ENCODE data around the gene ADGRV1. TPM values are rescaled to one million over a fixed set of nuclear protein-coding genes. Genes with fewer than 3 reads are reported as not detected.

The ADGRV1 gene
- polyA plus RNA-seq, 2 donors = 0.82 to 1.6 TPM

DNA sequence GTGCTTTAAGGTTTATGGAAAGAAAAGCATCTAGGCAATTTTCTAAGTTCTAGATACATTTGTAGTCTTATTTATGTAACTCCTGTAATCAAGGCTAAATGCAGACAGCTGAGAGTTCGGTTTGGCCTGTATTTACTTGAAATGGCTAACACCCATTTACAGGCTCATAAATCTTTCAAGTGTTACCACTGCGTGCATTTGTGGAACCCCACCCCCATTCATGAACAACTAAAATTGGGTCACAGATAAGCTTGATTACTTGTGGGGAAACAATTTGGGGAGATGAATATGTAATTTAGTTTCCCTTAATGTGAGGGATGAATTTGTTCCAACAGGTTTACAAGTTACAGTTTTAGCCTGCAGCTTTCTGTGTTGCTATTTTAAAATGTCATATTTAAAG, 463.9 kb downstream of the ADGRV1 start:
- Histone ChIP-seq H3K4me1 (ENCODE audit: control insufficient read depth in 2 of 2, insufficient read depth in 2 of 2, low read length in 1 of 2) (no peaks in the 10 kb centered on the region), H3K36me3 (ENCODE audit: control insufficient read depth in 2 of 2, insufficient read depth in 2 of 2, low read length in 1 of 2) (no peaks in the 10 kb centered on the region), H3K4me3 (ENCODE audit: low read depth in 1 of 2, low read length in 2 of 2) (no peak overlapping the region), H3K9me3 (ENCODE audit: control insufficient read depth in 2 of 2, insufficient read depth in 1 of 2, low read depth in 1 of 2, low read length in 1 of 2) (no peaks in the 10 kb centered on the region), H3K27me3 (ENCODE audit: control insufficient read depth in 1 of 2, insufficient read depth in 2 of 2, low read length in 2 of 2) (no peaks in the 10 kb centered on the region), H3K27ac (ENCODE audit: low read depth in 2 of 2, low read length in 1 of 2) (no peak overlapping the region)
- WGBS, 2 donors = 28 to 31% methylated on average over 2 of the region's 2 CpGs

DNA sequence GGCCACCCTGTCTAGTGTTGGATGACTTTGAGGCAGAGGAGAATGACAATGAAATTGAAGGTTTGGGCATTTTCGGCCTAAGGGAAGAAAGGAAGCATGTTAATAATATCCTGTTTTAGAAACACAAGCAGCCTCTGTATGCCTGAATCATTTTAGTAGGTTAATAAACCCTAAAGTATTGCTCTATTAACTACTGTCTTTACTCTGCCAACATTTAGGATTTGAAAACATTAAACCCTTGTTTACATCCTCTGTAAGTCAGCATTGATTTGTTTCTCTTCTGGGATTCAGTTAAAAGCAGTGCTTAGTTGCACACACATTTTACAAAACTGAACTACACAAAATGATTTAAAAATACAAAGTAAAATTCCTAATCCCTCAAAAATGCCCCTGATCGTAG, 465.6 kb downstream of the ADGRV1 start:
- Histone ChIP-seq H3K9me3 (ENCODE audit: control insufficient read depth in 2 of 2, insufficient read depth in 1 of 2, low read depth in 1 of 2, low read length in 1 of 2) (no peaks in the 10 kb centered on the region), H3K36me3 (ENCODE audit: control insufficient read depth in 2 of 2, insufficient read depth in 2 of 2, low read length in 1 of 2) (no peaks in the 10 kb centered on the region), H3K27me3 (ENCODE audit: control insufficient read depth in 1 of 2, insufficient read depth in 2 of 2, low read length in 2 of 2) (no peaks in the 10 kb centered on the region), H3K4me1 (ENCODE audit: control insufficient read depth in 2 of 2, insufficient read depth in 2 of 2, low read length in 1 of 2) (no peaks in the 10 kb centered on the region), H3K4me3 (ENCODE audit: low read depth in 1 of 2, low read length in 2 of 2) (no peak overlapping the region), H3K27ac (ENCODE audit: low read depth in 2 of 2, low read length in 1 of 2) (no peak overlapping the region)
- 69 to 77% methylated on average over 2 of the region's 2 CpGs for WGBS, 2 donors

GRCh38 chr5:91024727-91025126, 466.1 kb downstream of the ADGRV1 start:
- Histone ChIP-seq H3K4me1 (ENCODE audit: control insufficient read depth in 2 of 2, insufficient read depth in 2 of 2, low read length in 1 of 2) (no peaks in the 10 kb centered on the region), H3K27ac (ENCODE audit: low read depth in 2 of 2, low read length in 1 of 2) (no peak overlapping the region), H3K36me3 (ENCODE audit: control insufficient read depth in 2 of 2, insufficient read depth in 2 of 2, low read length in 1 of 2) (no peaks in the 10 kb centered on the region), H3K9me3 (ENCODE audit: control insufficient read depth in 2 of 2, insufficient read depth in 1 of 2, low read depth in 1 of 2, low read length in 1 of 2) (no peaks in the 10 kb centered on the region), H3K4me3 (ENCODE audit: low read depth in 1 of 2, low read length in 2 of 2) (no peak overlapping the region), H3K27me3 (ENCODE audit: control insufficient read depth in 1 of 2, insufficient read depth in 2 of 2, low read length in 2 of 2) (no peaks in the 10 kb centered on the region)
- 63 to 67% methylated on average over 6 of the region's 6 CpGs for WGBS, 2 donors

DNA sequence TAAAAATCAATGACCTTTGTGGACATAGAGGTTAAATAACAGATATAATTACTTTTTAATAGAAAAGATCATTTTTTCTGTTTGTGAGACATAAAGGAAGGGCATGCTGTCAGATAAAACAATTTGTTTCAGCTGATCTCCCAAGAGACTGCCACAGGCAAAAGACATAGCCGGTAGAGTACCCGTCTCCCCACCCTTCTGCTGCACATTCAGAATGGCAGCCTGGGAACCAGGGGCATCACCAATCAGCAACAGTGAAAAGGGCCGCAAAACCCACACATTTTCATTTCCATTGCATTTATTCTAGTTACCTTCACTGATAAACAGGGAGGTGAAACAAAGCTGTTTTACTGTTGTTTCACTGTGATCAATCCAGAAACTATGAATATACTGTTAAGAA, 466.9 kb downstream of the ADGRV1 start:
- Histone ChIP-seq H3K9me3 (ENCODE audit: control insufficient read depth in 2 of 2, insufficient read depth in 1 of 2, low read depth in 1 of 2, low read length in 1 of 2) (no peaks in the 10 kb centered on the region), H3K27me3 (ENCODE audit: control insufficient read depth in 1 of 2, insufficient read depth in 2 of 2, low read length in 2 of 2) (no peaks in the 10 kb centered on the region), H3K27ac (ENCODE audit: low read depth in 2 of 2, low read length in 1 of 2) (no peak overlapping the region), H3K4me3 (ENCODE audit: low read depth in 1 of 2, low read length in 2 of 2) (no peak overlapping the region), H3K4me1 (ENCODE audit: control insufficient read depth in 2 of 2, insufficient read depth in 2 of 2, low read length in 1 of 2) (no peaks in the 10 kb centered on the region), H3K36me3 (ENCODE audit: control insufficient read depth in 2 of 2, insufficient read depth in 2 of 2, low read length in 1 of 2) (no peaks in the 10 kb centered on the region)
- WGBS, 2 donors = 78% methylated on average over 3 of the region's 3 CpGs

DNA sequence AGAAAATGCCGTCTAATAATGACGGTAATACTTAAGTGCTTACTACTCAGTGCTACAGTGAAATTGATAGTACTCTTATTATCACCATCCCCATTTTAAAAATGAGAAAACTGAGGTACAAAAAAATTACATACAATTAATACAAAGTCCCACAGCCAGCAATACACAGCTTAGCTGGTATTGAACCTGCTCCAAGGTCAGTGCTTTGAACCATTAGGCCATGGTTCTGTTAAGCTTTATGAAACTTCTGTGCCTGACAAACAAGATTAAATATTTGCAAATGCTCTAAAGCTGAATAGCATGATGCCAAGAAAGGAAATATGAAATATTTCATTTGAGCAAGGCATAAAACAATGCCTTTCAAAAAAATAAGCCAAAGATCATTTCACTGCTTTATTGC, 467.4 kb downstream of the ADGRV1 start:
- WGBS, 2 donors = 77 to 90% methylated on average over 2 of the region's 2 CpGs

GRCh38 chr5:91026466-91026865, 467.9 kb downstream of the ADGRV1 start:
- Histone ChIP-seq H3K4me3 (ENCODE audit: low read depth in 1 of 2, low read length in 2 of 2) (no peak overlapping the region), H3K9me3 (ENCODE audit: control insufficient read depth in 2 of 2, insufficient read depth in 1 of 2, low read depth in 1 of 2, low read length in 1 of 2) (no peaks in the 10 kb centered on the region), H3K27ac (ENCODE audit: low read depth in 2 of 2, low read length in 1 of 2) (no peak overlapping the region), H3K36me3 (ENCODE audit: control insufficient read depth in 2 of 2, insufficient read depth in 2 of 2, low read length in 1 of 2) (no peaks in the 10 kb centered on the region), H3K4me1 (ENCODE audit: control insufficient read depth in 2 of 2, insufficient read depth in 2 of 2, low read length in 1 of 2) (no peaks in the 10 kb centered on the region), H3K27me3 (ENCODE audit: control insufficient read depth in 1 of 2, insufficient read depth in 2 of 2, low read length in 2 of 2) (no peaks in the 10 kb centered on the region)
- WGBS, 2 donors = 73 to 85% methylated on average over 4 of the region's 4 CpGs

More for the DNA sequence above, 467.4 kb downstream of the ADGRV1 start:
- Histone ChIP-seq H3K9me3 (ENCODE audit: control insufficient read depth in 2 of 2, insufficient read depth in 1 of 2, low read depth in 1 of 2, low read length in 1 of 2) (no peaks in the 10 kb centered on the region), H3K27me3 (ENCODE audit: control insufficient read depth in 1 of 2, insufficient read depth in 2 of 2, low read length in 2 of 2) (no peaks in the 10 kb centered on the region), H3K4me1 (ENCODE audit: control insufficient read depth in 2 of 2, insufficient read depth in 2 of 2, low read length in 1 of 2) (no peaks in the 10 kb centered on the region), H3K36me3 (ENCODE audit: control insufficient read depth in 2 of 2, insufficient read depth in 2 of 2, low read length in 1 of 2) (no peaks in the 10 kb centered on the region), H3K27ac (ENCODE audit: low read depth in 2 of 2, low read length in 1 of 2) (no peak overlapping the region), H3K4me3 (ENCODE audit: low read depth in 1 of 2, low read length in 2 of 2) (no peak overlapping the region)

GRCh38 chr5:91027405-91028139, 469.0 kb downstream of the ADGRV1 start:
- H3K4me1 ChIP-seq (ENCODE audit: control insufficient read depth in 2 of 2, insufficient read depth in 2 of 2, low read length in 1 of 2) = no peaks in the 10 kb centered on the region
- H3K27me3 ChIP-seq (ENCODE audit: control insufficient read depth in 1 of 2, insufficient read depth in 2 of 2, low read length in 2 of 2) = no peaks in the 10 kb centered on the region
- H3K27ac ChIP-seq (ENCODE audit: low read depth in 2 of 2, low read length in 1 of 2) = no peak overlapping the region
- no peak overlapping the region for H3K4me3 ChIP-seq (ENCODE audit: low read depth in 1 of 2, low read length in 2 of 2)
- 50 to 73% methylated on average over 1 of the region's 1 CpG for WGBS, 2 donors
- no peaks in the 10 kb centered on the region for H3K36me3 ChIP-seq (ENCODE audit: control insufficient read depth in 2 of 2, insufficient read depth in 2 of 2, low read length in 1 of 2)
- no peaks in the 10 kb centered on the region for H3K9me3 ChIP-seq (ENCODE audit: control insufficient read depth in 2 of 2, insufficient read depth in 1 of 2, low read depth in 1 of 2, low read length in 1 of 2)

GRCh38 chr5:91028499-91028956, 469.9 kb downstream of the ADGRV1 start:
- WGBS, 2 donors = 50 to 57% methylated on average over 2 of the region's 2 CpGs
- H3K27ac ChIP-seq (ENCODE audit: low read depth in 2 of 2, low read length in 1 of 2) = no peak overlapping the region

GRCh38 chr5:91030521-91031401, 472.2 kb downstream of the ADGRV1 start:
- no peaks in the 10 kb centered on the region for H3K4me1 ChIP-seq (ENCODE audit: control insufficient read depth in 2 of 2, insufficient read depth in 2 of 2, low read length in 1 of 2)
- H3K9me3 ChIP-seq (ENCODE audit: control insufficient read depth in 2 of 2, insufficient read depth in 1 of 2, low read depth in 1 of 2, low read length in 1 of 2) = no peaks in the 10 kb centered on the region
- H3K27me3 ChIP-seq (ENCODE audit: control insufficient read depth in 1 of 2, insufficient read depth in 2 of 2, low read length in 2 of 2) = no peaks in the 10 kb centered on the region
- H3K4me3 ChIP-seq (ENCODE audit: low read depth in 1 of 2, low read length in 2 of 2) = no peak overlapping the region
- WGBS, 2 donors = 88% methylated on average over 6 of the region's 6 CpGs
- no peaks in the 10 kb centered on the region for H3K36me3 ChIP-seq (ENCODE audit: control insufficient read depth in 2 of 2, insufficient read depth in 2 of 2, low read length in 1 of 2)
- H3K27ac ChIP-seq (ENCODE audit: low read depth in 2 of 2, low read length in 1 of 2) = no peak overlapping the region

More at GRCh38 chr5:91028499-91028956, 469.9 kb downstream of the ADGRV1 start:
- H3K9me3 ChIP-seq (ENCODE audit: control insufficient read depth in 2 of 2, insufficient read depth in 1 of 2, low read depth in 1 of 2, low read length in 1 of 2) = no peaks in the 10 kb centered on the region
- H3K4me3 ChIP-seq (ENCODE audit: low read depth in 1 of 2, low read length in 2 of 2) = no peak overlapping the region
- no peaks in the 10 kb centered on the region for H3K27me3 ChIP-seq (ENCODE audit: control insufficient read depth in 1 of 2, insufficient read depth in 2 of 2, low read length in 2 of 2)
- H3K36me3 ChIP-seq (ENCODE audit: control insufficient read depth in 2 of 2, insufficient read depth in 2 of 2, low read length in 1 of 2) = no peaks in the 10 kb centered on the region
- no peaks in the 10 kb centered on the region for H3K4me1 ChIP-seq (ENCODE audit: control insufficient read depth in 2 of 2, insufficient read depth in 2 of 2, low read length in 1 of 2)

Measured in esophagus (tissue), 2 donors.